ENCODE results near the gene NME7. TPM values are rescaled to one million over a fixed set of nuclear protein-coding genes. Genes with fewer than 3 reads are reported as not detected.

Gene NME7
- polyA plus RNA-seq, 1 of the 3 experiments (the other 2 are of a cell fraction): 13.7 TPM

DNA sequence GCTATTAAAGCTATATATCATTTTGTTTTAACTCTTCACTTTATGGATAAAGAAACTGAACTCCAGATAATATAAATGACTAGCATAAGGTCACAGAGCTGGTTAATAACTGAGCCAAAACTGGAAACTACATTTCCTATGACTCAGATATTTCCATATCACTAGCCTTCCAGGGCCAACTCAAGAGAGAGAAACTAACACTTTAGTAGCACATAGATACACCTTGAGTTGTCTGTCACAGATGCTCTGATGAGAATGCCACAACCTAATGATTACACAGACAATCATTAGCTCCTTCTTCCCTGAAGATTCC, 40.7 kb downstream of the NME7 start (continued):
- TF ChIP-seq, protein P1, sequence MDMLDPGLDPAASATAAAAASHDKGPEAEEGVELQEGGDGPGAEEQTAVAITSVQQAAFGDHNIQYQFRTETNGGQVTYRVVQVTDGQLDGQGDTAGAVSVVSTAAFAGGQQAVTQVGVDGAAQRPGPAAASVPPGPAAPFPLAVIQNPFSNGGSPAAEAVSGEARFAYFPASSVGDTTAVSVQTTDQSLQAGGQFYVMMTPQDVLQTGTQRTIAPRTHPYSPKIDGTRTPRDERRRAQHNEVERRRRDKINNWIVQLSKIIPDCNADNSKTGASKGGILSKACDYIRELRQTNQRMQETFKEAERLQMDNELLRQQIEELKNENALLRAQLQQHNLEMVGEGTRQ (IDR thresholded peaks at IDR 0.05; ENCODE audit: borderline replicate concordance, low read depth, low read length): no peak
- TF ChIP-seq RFX5 (IDR thresholded peaks at IDR 0.05; ENCODE audit: low read length) (no peak), RXRA (IDR thresholded peaks at IDR 0.05; ENCODE audit: borderline replicate concordance, low read depth) (no peak), NFIC (IDR thresholded peaks at IDR 0.05; ENCODE audit: borderline replicate concordance) (peak; percentile 35; the same call in 1 of the 2 replicates)
- TF ChIP-seq, protein P2, sequence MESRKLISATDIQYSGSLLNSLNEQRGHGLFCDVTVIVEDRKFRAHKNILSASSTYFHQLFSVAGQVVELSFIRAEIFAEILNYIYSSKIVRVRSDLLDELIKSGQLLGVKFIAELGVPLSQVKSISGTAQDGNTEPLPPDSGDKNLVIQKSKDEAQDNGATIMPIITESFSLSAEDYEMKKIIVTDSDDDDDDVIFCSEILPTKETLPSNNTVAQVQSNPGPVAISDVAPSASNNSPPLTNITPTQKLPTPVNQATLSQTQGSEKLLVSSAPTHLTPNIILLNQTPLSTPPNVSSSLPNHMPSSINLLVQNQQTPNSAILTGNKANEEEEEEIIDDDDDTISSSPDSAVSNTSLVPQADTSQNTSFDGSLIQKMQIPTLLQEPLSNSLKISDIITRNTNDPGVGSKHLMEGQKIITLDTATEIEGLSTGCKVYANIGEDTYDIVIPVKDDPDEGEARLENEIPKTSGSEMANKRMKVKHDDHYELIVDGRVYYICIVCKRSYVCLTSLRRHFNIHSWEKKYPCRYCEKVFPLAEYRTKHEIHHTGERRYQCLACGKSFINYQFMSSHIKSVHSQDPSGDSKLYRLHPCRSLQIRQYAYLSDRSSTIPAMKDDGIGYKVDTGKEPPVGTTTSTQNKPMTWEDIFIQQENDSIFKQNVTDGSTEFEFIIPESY (IDR thresholded peaks at IDR 0.05; ENCODE audit: borderline replicate concordance, low read depth): no peak

DNA sequence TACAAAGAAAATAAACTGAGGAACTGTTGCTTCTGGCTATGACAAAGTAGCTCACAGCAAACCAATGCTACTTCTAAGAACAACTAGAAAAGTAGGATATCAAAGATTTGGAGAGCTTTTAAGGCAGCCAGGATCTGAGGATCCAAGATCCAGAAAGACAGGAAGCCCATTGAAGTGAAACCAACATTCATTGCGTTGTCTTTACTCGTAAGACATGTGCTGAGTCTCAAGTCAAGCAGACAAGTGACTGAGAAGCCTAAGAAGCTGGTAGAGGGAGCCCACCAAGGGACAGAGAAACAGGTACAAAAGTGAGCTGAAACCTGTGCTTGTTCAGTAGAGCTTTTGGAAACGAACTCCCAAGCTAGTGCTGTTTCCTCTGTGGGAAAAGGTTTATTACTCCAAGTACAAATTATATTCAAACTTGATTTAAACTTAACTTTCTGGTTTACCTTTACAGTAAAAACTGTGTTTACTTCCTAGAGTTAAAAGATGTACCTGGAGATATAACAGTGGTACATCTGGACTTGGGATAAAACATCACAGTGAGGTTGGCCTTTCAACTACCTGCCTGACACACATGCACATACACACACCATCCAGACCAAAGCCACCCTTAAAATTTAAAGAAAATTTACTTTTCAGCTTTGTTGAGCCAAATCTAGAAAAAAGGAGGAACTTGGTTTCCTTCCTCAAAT, 41.2 kb downstream of the NME7 start:
- H3K79me2 ChIP-seq (ENCODE audit: insufficient read depth): peaks cover 34% of the 10 kb centered on the region
- H3K9ac ChIP-seq: no peak overlapping the region
- H3K9me2 ChIP-seq: no peaks in the 10 kb centered on the region
- H3K27ac ChIP-seq (ENCODE audit: low read depth in 2 of 2, low read length in 1 of 2): no peak overlapping the region
- WGBS (ENCODE audit: low lambda C conversion rate): 91% methylated on average over 3 of the region's 3 CpGs
- peaks cover 5% of the 10 kb centered on the region for H3F3A ChIP-seq (replicated peaks; ENCODE audit: insufficient read depth)
- no peak overlapping the region for H3K4me3 ChIP-seq (ENCODE audit: low read depth in 2 of 2, low read length in 1 of 2)
- H3K27me3 ChIP-seq (ENCODE audit: insufficient read depth): no peaks in the 10 kb centered on the region
- peaks cover 6 to 26% of the 10 kb centered on the region in 2 experiments for H3K36me3 ChIP-seq (replicated peaks in 1 of 2; ENCODE audit: control insufficient read depth in 1 of 2, insufficient read depth in 2 of 2, low read length in 1 of 2)
- H3K4me1 ChIP-seq (ENCODE audit: control insufficient read depth in 1 of 2, insufficient read depth in 2 of 2, low read depth in 1 of 2, low read length in 1 of 2): peaks cover 0 to 5% of the 10 kb centered on the region in 2 experiments; a peak in 3 of 4 replicates
- H2AFZ ChIP-seq (ENCODE audit: low read depth): no peak overlapping the region
- H3K9me3 ChIP-seq: no peaks in the 10 kb centered on the region
- ChIA-PET CTCF (interaction anchor here (1.2 to 1.6 kb wide), 2 partner anchors 22 to 723 kb away, joined by 3 to 9 read pairs; no protein-coding TSS in a partner anchor), POLR2A (no interaction called here)
- H4K20me1 ChIP-seq (ENCODE audit: insufficient read depth): no peaks in the 10 kb centered on the region
- no peak overlapping the region for H3K4me2 ChIP-seq
- no peak for DNase-seq
- TF ChIP-seq, protein P3, sequence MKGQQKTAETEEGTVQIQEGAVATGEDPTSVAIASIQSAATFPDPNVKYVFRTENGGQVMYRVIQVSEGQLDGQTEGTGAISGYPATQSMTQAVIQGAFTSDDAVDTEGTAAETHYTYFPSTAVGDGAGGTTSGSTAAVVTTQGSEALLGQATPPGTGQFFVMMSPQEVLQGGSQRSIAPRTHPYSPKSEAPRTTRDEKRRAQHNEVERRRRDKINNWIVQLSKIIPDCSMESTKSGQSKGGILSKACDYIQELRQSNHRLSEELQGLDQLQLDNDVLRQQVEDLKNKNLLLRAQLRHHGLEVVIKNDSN (IDR thresholded peaks at IDR 0.05; ENCODE audit: borderline replicate concordance, low read depth): no peak
- no peak for TF ChIP-seq FOXJ3 (CRISPR knock-in tag; IDR thresholded peaks at IDR 0.05)
- TF ChIP-seq, protein P2 (IDR thresholded peaks at IDR 0.05; ENCODE audit: borderline replicate concordance, low read depth): no peak
- TF ChIP-seq TAF1 (IDR thresholded peaks at IDR 0.05; ENCODE audit: borderline replicate concordance, low read depth, low read length): no peak
- no peak for TF ChIP-seq JUND (IDR thresholded peaks at IDR 0.05)
- TF ChIP-seq MXI1 (IDR thresholded peaks at IDR 0.05; ENCODE audit: low read depth, low read length): no peak
- no peak for TF ChIP-seq FOSL2 (IDR thresholded peaks at IDR 0.05; ENCODE audit: borderline replicate concordance, low read depth)
- TF ChIP-seq POLR2AphosphoS5 (IDR thresholded peaks at IDR 0.05; ENCODE audit: low read depth, low read length): no peak
- TF ChIP-seq TCF12 (IDR thresholded peaks at IDR 0.05): no peak
- no peak for TF ChIP-seq GABPA (IDR thresholded peaks at IDR 0.05; ENCODE audit: low read depth)
- no peak for TF ChIP-seq NRF1 (IDR thresholded peaks at IDR 0.05; ENCODE audit: low read depth, low read length)
- TF ChIP-seq, protein P4, sequence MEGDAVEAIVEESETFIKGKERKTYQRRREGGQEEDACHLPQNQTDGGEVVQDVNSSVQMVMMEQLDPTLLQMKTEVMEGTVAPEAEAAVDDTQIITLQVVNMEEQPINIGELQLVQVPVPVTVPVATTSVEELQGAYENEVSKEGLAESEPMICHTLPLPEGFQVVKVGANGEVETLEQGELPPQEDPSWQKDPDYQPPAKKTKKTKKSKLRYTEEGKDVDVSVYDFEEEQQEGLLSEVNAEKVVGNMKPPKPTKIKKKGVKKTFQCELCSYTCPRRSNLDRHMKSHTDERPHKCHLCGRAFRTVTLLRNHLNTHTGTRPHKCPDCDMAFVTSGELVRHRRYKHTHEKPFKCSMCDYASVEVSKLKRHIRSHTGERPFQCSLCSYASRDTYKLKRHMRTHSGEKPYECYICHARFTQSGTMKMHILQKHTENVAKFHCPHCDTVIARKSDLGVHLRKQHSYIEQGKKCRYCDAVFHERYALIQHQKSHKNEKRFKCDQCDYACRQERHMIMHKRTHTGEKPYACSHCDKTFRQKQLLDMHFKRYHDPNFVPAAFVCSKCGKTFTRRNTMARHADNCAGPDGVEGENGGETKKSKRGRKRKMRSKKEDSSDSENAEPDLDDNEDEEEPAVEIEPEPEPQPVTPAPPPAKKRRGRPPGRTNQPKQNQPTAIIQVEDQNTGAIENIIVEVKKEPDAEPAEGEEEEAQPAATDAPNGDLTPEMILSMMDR (IDR thresholded peaks at IDR 0.05): no peak
- no peak for TF ChIP-seq RAD21 (IDR thresholded peaks at IDR 0.05; ENCODE audit: low read length)
- TF ChIP-seq, protein P5, sequence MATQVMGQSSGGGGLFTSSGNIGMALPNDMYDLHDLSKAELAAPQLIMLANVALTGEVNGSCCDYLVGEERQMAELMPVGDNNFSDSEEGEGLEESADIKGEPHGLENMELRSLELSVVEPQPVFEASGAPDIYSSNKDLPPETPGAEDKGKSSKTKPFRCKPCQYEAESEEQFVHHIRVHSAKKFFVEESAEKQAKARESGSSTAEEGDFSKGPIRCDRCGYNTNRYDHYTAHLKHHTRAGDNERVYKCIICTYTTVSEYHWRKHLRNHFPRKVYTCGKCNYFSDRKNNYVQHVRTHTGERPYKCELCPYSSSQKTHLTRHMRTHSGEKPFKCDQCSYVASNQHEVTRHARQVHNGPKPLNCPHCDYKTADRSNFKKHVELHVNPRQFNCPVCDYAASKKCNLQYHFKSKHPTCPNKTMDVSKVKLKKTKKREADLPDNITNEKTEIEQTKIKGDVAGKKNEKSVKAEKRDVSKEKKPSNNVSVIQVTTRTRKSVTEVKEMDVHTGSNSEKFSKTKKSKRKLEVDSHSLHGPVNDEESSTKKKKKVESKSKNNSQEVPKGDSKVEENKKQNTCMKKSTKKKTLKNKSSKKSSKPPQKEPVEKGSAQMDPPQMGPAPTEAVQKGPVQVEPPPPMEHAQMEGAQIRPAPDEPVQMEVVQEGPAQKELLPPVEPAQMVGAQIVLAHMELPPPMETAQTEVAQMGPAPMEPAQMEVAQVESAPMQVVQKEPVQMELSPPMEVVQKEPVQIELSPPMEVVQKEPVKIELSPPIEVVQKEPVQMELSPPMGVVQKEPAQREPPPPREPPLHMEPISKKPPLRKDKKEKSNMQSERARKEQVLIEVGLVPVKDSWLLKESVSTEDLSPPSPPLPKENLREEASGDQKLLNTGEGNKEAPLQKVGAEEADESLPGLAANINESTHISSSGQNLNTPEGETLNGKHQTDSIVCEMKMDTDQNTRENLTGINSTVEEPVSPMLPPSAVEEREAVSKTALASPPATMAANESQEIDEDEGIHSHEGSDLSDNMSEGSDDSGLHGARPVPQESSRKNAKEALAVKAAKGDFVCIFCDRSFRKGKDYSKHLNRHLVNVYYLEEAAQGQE (IDR thresholded peaks at IDR 0.05; ENCODE audit: low read depth, low read length): no peak

Data from SK-N-SH (cell line).